IMR-90 (cell line): ENCODE measurements around the gene CAST. TPM values are rescaled to one million over a fixed set of nuclear protein-coding genes. Genes with fewer than 3 reads are reported as not detected.

ENCODE experiments used
- ATAC-seq: fragments of 200-7000 bp; cut with Tn5 transposase; 2 replicates; pipeline ENCODE4 v1.9.1; 2020; ENCODE audit warnings: low read depth, mild to moderate bottlenecking, moderate library complexity
- BruUV-seq: library from RNA; stranded (reverse); fragments of 400-500 nt; replicated peaks from 2 replicates; lab custom pipeline; 2021; lab: Mats Ljungman, UMichigan
- CTCF ChIA-PET: fragments of 300-600 bp; formaldehyde crosslinking; extraction: SDS; loops from one replicate; lab custom pipeline; 2021; ENCODE audit warnings: antibody characterized with exemption; lab: Yijun Ruan, JAX
- POLR2A ChIA-PET: fragments of 300-600 bp; sonication (Branson Sonifier 250); formaldehyde crosslinking; loops from one replicate; lab custom pipeline; 2022; ENCODE audit warnings: antibody characterized with exemption; ENCODE audit not compliant: unreplicated experiment; lab: Charles Lee
- DNase-seq: peaks from one replicate; pipeline ENCODE4 v3.0.0; 2013
- H2AFZ ChIP-seq: replicated peaks from 2 replicates; pipeline ENCODE3; 2013; ENCODE audit warnings: low read length, mild to moderate bottlenecking; ENCODE audit not compliant: poor library complexity
- H2AK5ac ChIP-seq: 2 replicates; pipeline ENCODE4 v1.6.1; 2013; ENCODE audit warnings: low read depth, low read length, inconsistent platforms
- H2AK9ac ChIP-seq: replicated peaks from 2 replicates; pipeline ENCODE3; 2013; ENCODE audit warnings: mild to moderate bottlenecking, low read depth, low read length, moderate library complexity; ENCODE audit not compliant: poor library complexity
- H2BK120ac ChIP-seq: 2 replicates; pipeline ENCODE4 v1.6.1; 2013; ENCODE audit warnings: low read depth, low read length, inconsistent platforms
- H2BK15ac ChIP-seq: 3 replicates; pipeline ENCODE4 v1.6.1; 2013; ENCODE audit warnings: low read depth, low read length, inconsistent platforms
- H2BK20ac ChIP-seq: 2 replicates; pipeline ENCODE4 v1.6.1; 2013; ENCODE audit warnings: low read depth, mild to moderate bottlenecking, inconsistent platforms, low read length, moderate library complexity
- H2BK5ac ChIP-seq: 2 replicates; pipeline ENCODE4 v1.6.1; 2013; ENCODE audit warnings: mild to moderate bottlenecking, low read depth, low read length, inconsistent platforms; ENCODE audit not compliant: poor library complexity, severe bottlenecking
- H3K14ac ChIP-seq: replicated peaks from 2 replicates; pipeline ENCODE4 v1.6.1; 2013; ENCODE audit warnings: low read depth, low read length, inconsistent platforms
- H3K18ac ChIP-seq: 2 replicates; pipeline ENCODE4 v1.6.1; 2013; ENCODE audit warnings: low read depth, low read length, control low read depth
- H3K23ac ChIP-seq: 2 replicates; pipeline ENCODE4 v1.6.1; 2013; ENCODE audit warnings: low read depth, low read length, inconsistent platforms
- H3K27ac ChIP-seq: 2 replicates; pipeline ENCODE4 v1.5.1; 2013; ENCODE audit warnings: mild to moderate bottlenecking, control low read depth, low read length; ENCODE audit not compliant: insufficient read depth
- H3K27me3 ChIP-seq: 2 replicates; pipeline ENCODE4 v1.6.1; 2013; ENCODE audit warnings: low read length; ENCODE audit not compliant: control insufficient read depth, insufficient read depth
- H3K36me3 ChIP-seq: 2 replicates; pipeline ENCODE4 v1.6.1; 2013; ENCODE audit warnings: low read length, mixed read lengths; ENCODE audit not compliant: control insufficient read depth, insufficient read depth
- H3K4ac ChIP-seq: 2 replicates; pipeline ENCODE4 v1.6.1; 2013; ENCODE audit warnings: low read depth, low read length, inconsistent platforms
- H3K4me1 ChIP-seq: 2 replicates; pipeline ENCODE4 v1.6.1; 2013; ENCODE audit warnings: low read length, mixed read lengths; ENCODE audit not compliant: control insufficient read depth, insufficient read depth
- H3K4me2 ChIP-seq: 2 replicates; pipeline ENCODE4 v1.6.1; 2013; ENCODE audit warnings: low read depth, mild to moderate bottlenecking, control low read depth, low read length, moderate library complexity
- H3K4me3 ChIP-seq: 2 replicates; pipeline ENCODE4 v1.5.1; 2013; ENCODE audit warnings: low read depth, mild to moderate bottlenecking, control low read depth, low read length, moderate library complexity; ENCODE audit not compliant: insufficient read depth
- H3K56ac ChIP-seq: 2 replicates; pipeline ENCODE4 v1.6.1; 2013; ENCODE audit warnings: low read length, inconsistent platforms; ENCODE audit not compliant: insufficient read depth; ENCODE audit errors: extremely low read depth
- H3K79me1 ChIP-seq, 2 experiments: 2 replicates each; pipeline ENCODE4 v1.6.1; 2013; ENCODE audit warnings: low read length in 2 of 2, inconsistent platforms in 1 of 2, low read depth in 1 of 2
- H3K9ac ChIP-seq: 2 replicates; pipeline ENCODE4 v1.6.1; 2013; ENCODE audit warnings: low read depth, low read length, control low read depth
- H3K9me1 ChIP-seq: 2 replicates; pipeline ENCODE4 v1.6.1; 2013; ENCODE audit warnings: low read length, inconsistent platforms; ENCODE audit not compliant: insufficient read depth
- H3K9me3 ChIP-seq: 2 replicates; pipeline ENCODE4 v1.6.1; 2013; ENCODE audit warnings: low read length; ENCODE audit not compliant: control insufficient read depth, insufficient read depth
- H4K20me1 ChIP-seq: 2 replicates; pipeline ENCODE4 v1.6.1; 2013; ENCODE audit warnings: low read length, inconsistent platforms; ENCODE audit not compliant: insufficient read depth
- H4K5ac ChIP-seq: 2 replicates; pipeline ENCODE4 v1.6.1; 2013; ENCODE audit warnings: mild to moderate bottlenecking, low read depth, low read length, control low read depth
- H4K8ac ChIP-seq, 2 experiments: 2 replicates each; pipeline ENCODE4 v1.6.1; 2013; ENCODE audit warnings: low read depth in 2 of 2, low read length in 2 of 2, control low read depth in 1 of 2, inconsistent platforms in 1 of 2
- H4K91ac ChIP-seq: 2 replicates; pipeline ENCODE4 v1.6.1; 2013; ENCODE audit warnings: low read depth, low read length, inconsistent platforms; ENCODE audit not compliant: insufficient read depth
- CHD1 ChIP-seq: IDR thresholded peaks from 2 replicates; pipeline ENCODE4 v1.6.1; 2012; ENCODE audit warnings: low read depth, low read length, improper control_type of control experiment
- FOS ChIP-seq: fragments of 150-350 bp; IDR thresholded peaks from 2 replicates; pipeline ENCODE4 v1.6.1; 2016; ENCODE audit warnings: low read depth, low read length
- MAFK ChIP-seq: IDR thresholded peaks from 2 replicates; pipeline ENCODE4 v1.6.1; 2012; ENCODE audit warnings: low read depth, low read length, improper control_type of control experiment
- MXI1 ChIP-seq: IDR thresholded peaks from 2 replicates; pipeline ENCODE4 v1.6.1; 2012; ENCODE audit warnings: low read depth, mild to moderate bottlenecking, low read length, moderate library complexity, borderline replicate concordance
- NFE2L2 ChIP-seq: fragments of 150-350 bp; IDR thresholded peaks from 2 replicates; pipeline ENCODE4 v1.6.1; 2016; ENCODE audit warnings: low read depth, mild to moderate bottlenecking, low read length
- POLR2A ChIP-seq: IDR thresholded peaks from 2 replicates; pipeline ENCODE4 v1.6.1; 2012; ENCODE audit warnings: mild to moderate bottlenecking, low read depth, low read length
- RAD21 ChIP-seq: IDR thresholded peaks from 2 replicates; pipeline ENCODE4 v1.6.1; 2012; ENCODE audit warnings: low read length, improper control_type of control experiment
- SMC3 ChIP-seq: fragments of 150-350 bp; IDR thresholded peaks from 2 replicates; pipeline ENCODE4 v1.6.1; 2016; ENCODE audit warnings: low read depth, mild to moderate bottlenecking, antibody characterized with exemption, low read length, moderate library complexity
- USF2 ChIP-seq: fragments of 150-350 bp; IDR thresholded peaks from 2 replicates; pipeline ENCODE4 v1.6.1; 2017; ENCODE audit warnings: mild to moderate bottlenecking, antibody characterized with exemption, low read length, low read depth
- WGBS, 2 experiments: methylation state at CpG; one replicate each; pipeline versions ENCODE4 v1.1.5 to v1.1.7; 2013; ENCODE audit warnings: missing lambda C conversion rate in 2 of 2; ENCODE audit not compliant: insufficient read length in 1 of 2; ENCODE audit errors: extremely low coverage in 2 of 2; 5-methylcytosine and 5-hydroxymethylcytosine counted together
- dilution Hi-C: fragments of 300-500 bp; cut with HindIII; formaldehyde crosslinking; loops from one replicate; pipeline ENCODE4 v1.14.3; 2018; ENCODE audit warnings: low sequenced_read_pairs; ENCODE audit not compliant: unreplicated experiment
- in situ Hi-C: fragments of 300-500 bp; cut with MboI; formaldehyde crosslinking; loops from 3 replicates; pipeline ENCODE4 v1.14.3; 2019; ENCODE audit warnings: low sequenced_read_pairs, inconsistent platforms, mixed read lengths
- intact Hi-C: fragments of 100-400 bp; cut with micrococcal nuclease; formaldehyde crosslinking; loops from 2 replicates; pipeline ENCODE4 v1.10.0; 2022
- polyA plus RNA-seq, 3 experiments: library from polyadenylated mRNA; depleted of rRNA; stranded (reverse); fragments of >200 nt; gene quantifications; 2 replicates each; pipeline ENCODE4 v1.2.3, GENCODE V29; 2012; ENCODE audit warnings: low replicate concordance in 1 of 3
- total RNA-seq: library from RNA; depleted of rRNA; stranded (reverse); fragments of >200 nt; gene quantifications from 2 replicates; pipeline ENCODE4 v1.2.3, GENCODE V29; 2012

Gene CAST
- total and polyA plus RNA-seq, 2 of the 4 experiments (the other 2 are of a cell fraction): 91.3 to 128 TPM

- no CpG with 5 or more reads among the region's 3 CpGs for WGBS, 2 experiments
- no peak for ATAC-seq
- BruUV-seq: no TSS peak
Measured at GRCh38 chr5:96736937-96737336, 74.8 kb downstream of the CAST start.

More at GRCh38 chr5:96736937-96737336, 74.8 kb downstream of the CAST start:
- no peak overlapping the region for H2AFZ ChIP-seq
- H3K14ac ChIP-seq: no peak overlapping the region; the same call in 1 of the 2 replicates
- no peak overlapping the region for H3K18ac ChIP-seq
- TF ChIP-seq MAFK: no peak
- TF ChIP-seq POLR2A: no peak
- TF ChIP-seq NFE2L2: no peak
- TF ChIP-seq USF2: no peak
- no peak for TF ChIP-seq SMC3
- no peak for TF ChIP-seq RAD21
- no peak for TF ChIP-seq MXI1
- TF ChIP-seq CHD1: no peak
- no peak for TF ChIP-seq FOS
- H3K27ac ChIP-seq: no peak overlapping the region
- H2BK15ac ChIP-seq: no peak overlapping the region
- no peak overlapping the region for H3K9ac ChIP-seq
- no peak overlapping the region for H2BK5ac ChIP-seq
- no peak overlapping the region for H3K4me3 ChIP-seq
- H3K4ac ChIP-seq: no peak overlapping the region
- H3K4me1 ChIP-seq: 0 out of 2 replicates have a peak, but pooled peaks cover 1% of the 10 kb centered on the region
- H3K36me3 ChIP-seq: peaks cover 23% of the 10 kb centered on the region
- no peak overlapping the region for H2AK9ac ChIP-seq
- in situ Hi-C loops: no loop called here
- intact Hi-C loops: no loop called here
- H3K9me1 ChIP-seq: peaks cover 10% of the 10 kb centered on the region
- dilution Hi-C loops: no loop called here
- no peak overlapping the region for H4K91ac ChIP-seq
- H4K5ac ChIP-seq: no peak overlapping the region
- H3K79me1 ChIP-seq: peaks cover 10 to 28% of the 10 kb centered on the region in 2 experiments
- H2BK120ac ChIP-seq: no peak overlapping the region
- ChIA-PET POLR2A (no interaction called here), CTCF (no interaction called here)
- H3K4me2 ChIP-seq: no peak overlapping the region
- no peak overlapping the region for H2BK20ac ChIP-seq
- no peak overlapping the region for H3K56ac ChIP-seq
- H4K20me1 ChIP-seq: peaks cover 14% of the 10 kb centered on the region
- H3K23ac ChIP-seq: peak overlapping the region; percentile 17; the same call in 1 of the 2 replicates
- no peak overlapping the region for H2AK5ac ChIP-seq
- H4K8ac ChIP-seq: no peak overlapping the region
- H3K9me3 ChIP-seq: no peaks in the 10 kb centered on the region
- no peak for DNase-seq
- no peaks in the 10 kb centered on the region for H3K27me3 ChIP-seq
